Smooth muscle cell of the brain vasculature (primary cell): ENCODE measurements around the gene KLK12.

ENCODE experiments used
- DNase-seq: peaks from one replicate; pipeline ENCODE4 v3.0.0-alpha.2; 2012; ENCODE audit warnings: low read depth, low spot score

Gene KLK12

DNA sequence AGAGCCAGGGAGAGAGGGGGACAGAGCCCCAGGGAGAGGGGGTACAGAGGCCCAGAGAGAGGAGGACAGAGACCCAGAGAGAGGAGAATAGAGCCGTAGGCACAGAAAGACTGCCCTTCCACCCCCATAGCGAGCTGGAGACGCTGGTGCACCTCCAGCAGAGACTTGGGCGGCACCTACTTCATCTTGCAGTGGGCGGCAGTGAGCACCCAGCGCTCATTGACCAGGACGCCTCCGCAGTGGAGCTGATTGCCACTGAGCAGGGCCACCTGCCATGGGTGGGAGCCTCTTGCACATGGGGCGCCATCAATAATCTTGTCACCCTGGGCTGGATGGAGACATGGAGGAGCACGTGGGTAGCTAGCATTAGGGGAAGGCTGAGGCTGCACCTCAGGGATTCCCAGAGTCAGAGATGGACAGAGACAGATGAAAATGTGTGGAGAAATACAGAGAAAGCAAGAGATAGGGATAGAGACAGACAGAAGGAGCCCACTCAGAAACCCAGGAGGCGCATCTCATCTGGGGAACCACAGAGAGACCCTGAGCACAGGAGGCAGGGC, 53.1 kb downstream of the KLK12 start:
- no peak for DNase-seq

DNA sequence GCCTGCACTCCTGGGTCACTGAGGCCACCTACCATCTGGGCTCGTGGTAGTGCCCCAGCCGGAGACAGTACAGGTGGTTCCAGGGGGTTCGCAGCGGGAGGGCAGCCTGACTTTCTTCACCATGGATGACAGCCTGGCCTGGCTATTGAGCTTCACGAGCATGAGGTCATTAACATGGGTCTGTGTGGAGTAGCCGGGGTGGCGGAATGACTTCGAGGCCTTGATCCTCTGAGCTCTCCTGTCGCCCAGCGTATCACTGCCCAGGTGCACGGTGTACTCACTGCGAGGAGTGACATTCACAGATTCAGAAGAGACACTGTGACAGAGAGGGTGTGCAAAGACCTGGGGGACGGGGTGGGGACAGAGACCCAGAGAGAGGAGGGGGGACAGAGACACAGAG, 54.6 kb downstream of the KLK12 start:
- no peak for DNase-seq

DNA sequence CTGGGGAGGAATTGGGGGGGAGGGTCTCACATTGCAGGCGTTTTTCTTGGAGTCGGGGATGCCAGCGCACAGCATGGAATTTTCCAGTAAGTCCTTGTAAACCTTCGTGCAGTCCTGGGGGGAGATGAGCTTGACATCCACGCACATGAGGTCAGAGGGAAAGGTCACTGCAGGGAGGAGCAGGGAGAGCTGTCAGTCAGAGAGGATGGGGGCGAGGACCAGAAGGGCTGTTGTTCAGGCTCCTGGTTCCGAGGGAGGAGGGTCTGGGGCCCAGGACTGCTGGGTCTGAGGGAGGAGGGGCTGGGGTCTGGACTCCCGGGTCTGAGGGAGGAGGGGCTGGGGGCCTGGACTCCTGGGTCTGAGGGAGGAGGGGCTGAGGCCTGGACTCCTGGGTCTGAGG, 55.0 kb downstream of the KLK12 start:
- no peak for DNase-seq
